HG02870 (cell line): Measurements from ENCODE around the gene LOXL1.

Experiments
- ATAC-seq: cut with Tn5 transposase; IDR thresholded peaks from one replicate; pipeline ENCODE4 v1.9.1; 2021; ENCODE audit warnings: mild to moderate bottlenecking, moderate library complexity; ENCODE audit not compliant: unreplicated experiment

The LOXL1 gene

GRCh38 chr15:73926219-73927002 lies at the start of gene LOXL1:
Gene LOXL1, plus strand, starts transcription at chr15:73926462. Its CDS starts 322 bp downstream, at chr15:73926784.
- no peak for ATAC-seq

GRCh38 chr15:73879426-73879825 lies 46.8 kb upstream of the LOXL1 start:
- no peak for ATAC-seq

- no peak for ATAC-seq
These were observed 44.5 kb upstream of the LOXL1 start for GRCh38 chr15:73881579-73882320.

- no peak for ATAC-seq
These were observed 43.4 kb upstream of the LOXL1 start for GRCh38 chr15:73882761-73883419.

GRCh38 chr15:73884159-73884558 lies 42.1 kb upstream of the LOXL1 start:
- no peak for ATAC-seq

GRCh38 chr15:73885954-73886700 lies 40.1 kb upstream of the LOXL1 start:
- no peak for ATAC-seq

GRCh38 chr15:73886717-73887345 lies 39.4 kb upstream of the LOXL1 start:
- no peak for ATAC-seq

- ATAC-seq, result no peak
These were observed 38.8 kb upstream of the LOXL1 start for GRCh38 chr15:73887481-73887880.

GRCh38 chr15:73888224-73889041 lies 37.8 kb upstream of the LOXL1 start:
- no peak for ATAC-seq

- no peak for ATAC-seq
These were observed 37.1 kb upstream of the LOXL1 start for GRCh38 chr15:73889053-73889761.

- no peak for ATAC-seq
These were observed 36.5 kb upstream of the LOXL1 start for GRCh38 chr15:73889762-73890124.

GRCh38 chr15:73891328-73892315 lies 34.6 kb upstream of the LOXL1 start:
- ATAC-seq, result no peak

- ATAC-seq, result no peak
These were observed 33.6 kb upstream of the LOXL1 start for GRCh38 chr15:73892446-73893226.

GRCh38 chr15:73894133-73894814 lies 32.0 kb upstream of the LOXL1 start:
- no peak for ATAC-seq

GRCh38 chr15:73897441-73898261 lies 28.6 kb upstream of the LOXL1 start:
- no peak for ATAC-seq
